T1000 (cell line): Measurements from ENCODE around the gene ARHGAP11A.
"Not testable (repeated sequence)": the region's sequence is repeated elsewhere in the genome, so short reads cannot be mapped to it uniquely, and the experiment has no call there.

Experiments used
- DNase-seq: peaks from one replicate; lab custom pipeline; 2025; ENCODE audit warnings: mixed read lengths; lab: John Stamatoyannopoulos, UW

ARHGAP11A gene

GRCh38 chr15:32615051-32615870 is at the start of gene ARHGAP11A:
ARHGAP11A (plus strand) TSS chr15:32615504; CDS start chr15:32616212, 708 bp downstream.
- not testable (repeated sequence) for DNase-seq

GRCh38 chr15:32568988-32569387 is 46.3 kb upstream of the ARHGAP11A start:
- not testable (repeated sequence) for DNase-seq

- not testable (repeated sequence) for DNase-seq
These were observed 36.8 kb upstream of the ARHGAP11A start for GRCh38 chr15:32578482-32578881.

- DNase-seq, result not testable (repeated sequence)
These were observed 29.5 kb upstream of the ARHGAP11A start for GRCh38 chr15:32585844-32586243.

- DNase-seq, result not testable (repeated sequence)
These were observed 22.2 kb upstream of the ARHGAP11A start, which contains the start of gene GOLGA8N for GRCh38 chr15:32593151-32593550. GOLGA8N (plus strand) TSS chr15:32593456.

GRCh38 chr15:32609518-32609917 is 5.8 kb upstream of the ARHGAP11A start:
- DNase-seq, result not testable (repeated sequence)

GRCh38 chr15:32610719-32611118 is 4.6 kb upstream of the ARHGAP11A start:
- DNase-seq, result not testable (repeated sequence)

GRCh38 chr15:32614712-32615050 is 623 bp upstream of the ARHGAP11A start:
- not testable (repeated sequence) for DNase-seq

GRCh38 chr15:32615871-32616426 is 645 bp downstream of the ARHGAP11A start:
- DNase-seq, result not testable (repeated sequence)

GRCh38 chr15:32636410-32636809 is 21.1 kb downstream of the ARHGAP11A start:
- no peak for DNase-seq

- DNase-seq, result no peak
These were observed 21.7 kb downstream of the ARHGAP11A start for GRCh38 chr15:32636908-32637567.

- no peak for DNase-seq
These were observed 22.4 kb downstream of the ARHGAP11A start for GRCh38 chr15:32637704-32638103.

GRCh38 chr15:32641517-32642059 is 26.3 kb downstream of the ARHGAP11A start, which contains the start of gene SCG5:
SCG5 (plus strand) TSS chr15:32641710; CDS start chr15:32643593, 1,883 bp downstream.
- DNase-seq, result no peak

GRCh38 chr15:32642667-32643435 is 27.5 kb downstream of the ARHGAP11A start:
- no peak for DNase-seq

GRCh38 chr15:32643907-32644445 is 28.7 kb downstream of the ARHGAP11A start:
- no peak for DNase-seq

GRCh38 chr15:32646291-32646690 is 31.0 kb downstream of the ARHGAP11A start:
- no peak for DNase-seq

- no peak for DNase-seq
These were observed 34.0 kb downstream of the ARHGAP11A start for GRCh38 chr15:32649342-32649741.

- DNase-seq, result peak; percentile 34
These were observed 36.0 kb downstream of the ARHGAP11A start for GRCh38 chr15:32651229-32651837.

GRCh38 chr15:32652178-32652577 is 36.9 kb downstream of the ARHGAP11A start:
- DNase-seq, result no peak

- DNase-seq, result no peak
These were observed 40.8 kb downstream of the ARHGAP11A start for GRCh38 chr15:32656091-32656490.

GRCh38 chr15:32656496-32656895 is 41.2 kb downstream of the ARHGAP11A start:
- no peak for DNase-seq
